Thyroid gland (tissue), 4 donors: ENCODE measurements around the gene EHD4. TPM values are rescaled to one million over a fixed set of nuclear protein-coding genes. Genes with fewer than 3 reads are reported as not detected.

Experiments used
- DNase-seq, 2 donors: peaks; one replicate each; pipeline ENCODE4 v3.0.0-alpha.2; 2019
- H3K27ac ChIP-seq, 3 donors: fragments of 200-600 bp; sonication (generic); 1 replicate in 2 of 3; 2 replicates in 1 of 3; pipeline ENCODE4 v1.5.1; 2016 to 2019; ENCODE audit warnings: mild to moderate bottlenecking in 1 of 3, moderate library complexity in 1 of 3
- H3K27me3 ChIP-seq: fragments of 200-600 bp; sonication (generic); one replicate; pipeline ENCODE4 v1.5.1; 2019
- H3K36me3 ChIP-seq, 2 donors: fragments of 200-600 bp; sonication (generic); one replicate each; pipeline ENCODE4 v1.5.1; 2016 to 2019
- H3K4me1 ChIP-seq, 2 donors: fragments of 200-600 bp; sonication (generic); one replicate each; pipeline ENCODE4 v1.5.1; 2017 to 2019
- H3K4me3 ChIP-seq, 3 donors: fragments of 200-600 bp; sonication (generic); replicated peaks in 1 of 3; 1 replicate in 2 of 3; 2 replicates in 1 of 3; pipeline ENCODE4 v1.5.1; 2016; ENCODE audit warnings: mild to moderate bottlenecking in 1 of 3
- H3K9me3 ChIP-seq: fragments of 200-600 bp; sonication (generic); one replicate; pipeline ENCODE4 v1.5.1; 2017
- CTCF ChIP-seq, 6 experiments: fragments of 200-600 bp in 3 of 6; fragments of 450-650 bp in 3 of 6; sonication (generic) in 3 of 6; IDR thresholded peaks; one replicate each; pipeline ENCODE4 v1.5.1; 2016 to 2019; ENCODE audit warnings: antibody characterized with exemption in 6 of 6, mild to moderate bottlenecking in 2 of 6, inconsistent platforms in 1 of 6, moderate library complexity in 1 of 6
- POLR2A ChIP-seq, 2 donors: fragments of 450-650 bp; IDR thresholded peaks; one replicate each; pipeline ENCODE4 v1.6.1; 2017; ENCODE audit warnings: antibody characterized with exemption in 2 of 2, mild to moderate bottlenecking in 2 of 2, moderate library complexity in 1 of 2
- WGBS, 2 donors: methylation state at CpG; one replicate each; pipeline ENCODE4 v1.1.5; 2017; 5-methylcytosine and 5-hydroxymethylcytosine counted together
- intact Hi-C: fragments of 100-400 bp; cut with DNase I; formaldehyde crosslinking; loops from one replicate; pipeline ENCODE4 v1.15.1; 2023
- total RNA-seq, 4 donors: library from RNA; depleted of rRNA; stranded (reverse); fragments of >200 nt; gene quantifications; one replicate each; pipeline ENCODE4 v1.2.3, GENCODE V29; 2016

EHD4 gene
- total RNA-seq, 4 donors from 2014 or later: 29.7 to 66.7 (median 37.9) TPM

- intact Hi-C loops: no loop called here
- Histone ChIP-seq H3K4me3 (no peak overlapping the region), H3K27ac (no peak overlapping the region), H3K27me3 (no peaks in the 10 kb centered on the region), H3K4me1 (no peaks in the 10 kb centered on the region), H3K9me3 (no peaks in the 10 kb centered on the region), H3K36me3 (no peaks in the 10 kb centered on the region)
- no peak for DNase-seq
- TF ChIP-seq CTCF (IDR thresholded peaks at IDR 0.05): no peak
- TF ChIP-seq POLR2A (IDR thresholded peaks at IDR 0.05): no peak
- 73 to 77% methylated on average over 4 of the region's 4 CpGs for whole genome bisulfite sequencing, 2 donors
These were observed 28.9 kb upstream of the EHD4 start for GRCh38 chr15:42001236-42001635.

DNA sequence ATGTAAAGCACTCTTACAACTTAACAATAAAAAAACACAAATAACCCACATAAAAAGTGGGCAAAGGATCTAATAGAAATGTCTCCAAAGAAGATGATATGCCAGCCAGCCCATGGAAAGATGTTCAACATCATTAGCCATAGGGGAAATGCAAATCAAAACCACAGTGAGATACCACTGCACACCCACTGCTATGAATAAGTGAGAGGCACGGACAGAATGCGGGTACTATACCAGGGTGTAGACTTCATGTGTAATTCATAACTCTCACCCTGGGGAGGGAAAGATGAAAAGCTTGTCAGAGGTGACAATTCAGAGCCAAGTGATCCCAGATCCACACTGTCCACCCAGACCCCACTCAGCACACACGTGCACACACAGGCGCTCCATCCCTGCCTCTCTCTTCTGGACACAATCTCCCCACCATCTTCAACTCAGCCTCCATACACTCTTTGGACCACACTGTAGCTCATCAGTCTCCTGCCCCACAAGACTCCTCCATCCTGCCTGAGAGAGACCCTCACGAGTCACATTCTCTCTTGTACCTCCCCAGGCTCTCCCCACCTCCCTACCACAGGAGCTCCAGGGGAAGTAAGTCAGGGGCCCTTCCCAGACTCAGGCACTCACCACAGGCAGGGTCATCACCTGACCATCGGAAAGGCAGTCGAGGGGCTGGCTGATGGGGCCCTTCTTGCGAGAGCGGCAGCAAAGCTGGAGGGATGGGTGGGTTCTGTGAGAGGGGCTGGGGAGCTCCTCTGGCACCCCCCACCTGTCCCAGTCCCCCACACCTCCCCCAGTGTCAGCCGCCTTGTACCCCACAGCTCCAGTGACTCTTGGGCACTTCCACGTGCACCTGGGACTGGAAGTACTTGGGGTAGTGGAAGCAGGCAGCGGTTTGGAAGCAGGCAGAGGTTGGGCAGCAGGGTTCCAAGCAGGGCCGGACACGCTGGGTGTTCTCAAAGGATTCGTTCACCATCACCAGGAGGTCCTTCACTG is 27.2 kb upstream of the EHD4 start:
- no peak overlapping the region for H3K4me3 ChIP-seq
- TF ChIP-seq POLR2A (IDR thresholded peaks at IDR 0.05) (no peak), CTCF (IDR thresholded peaks at IDR 0.05) (no peak)
- no peaks in the 10 kb centered on the region for H3K36me3 ChIP-seq
- no peak overlapping the region for H3K27ac ChIP-seq
- H3K4me1 ChIP-seq: no peaks in the 10 kb centered on the region
- intact Hi-C loops: loop anchor here (10.0 kb wide), 1 partner anchor 135 kb away; no protein-coding TSS in a partner anchor
- DNase-seq: no peak
- H3K27me3 ChIP-seq: no peaks in the 10 kb centered on the region
- no peaks in the 10 kb centered on the region for H3K9me3 ChIP-seq
- WGBS, 2 donors: 77 to 95% methylated on average over 8 to 14 of the region's 15 CpGs

- intact Hi-C loops: loop anchor here (10.0 kb wide), 1 partner anchor 137 kb away; no protein-coding TSS in a partner anchor
- Histone ChIP-seq H3K36me3 (no peaks in the 10 kb centered on the region), H3K27me3 (no peaks in the 10 kb centered on the region), H3K27ac (no peak overlapping the region), H3K4me3 (no peak overlapping the region), H3K4me1 (no peaks in the 10 kb centered on the region), H3K9me3 (no peaks in the 10 kb centered on the region)
- no peak for DNase-seq
- TF ChIP-seq POLR2A (IDR thresholded peaks at IDR 0.05) (no peak), CTCF (IDR thresholded peaks at IDR 0.05) (no peak)
- WGBS, 2 donors: 41 to 62% methylated on average over 3 of the region's 3 CpGs
These were observed 25.5 kb upstream of the EHD4 start for GRCh38 chr15:41997845-41998244.

DNA sequence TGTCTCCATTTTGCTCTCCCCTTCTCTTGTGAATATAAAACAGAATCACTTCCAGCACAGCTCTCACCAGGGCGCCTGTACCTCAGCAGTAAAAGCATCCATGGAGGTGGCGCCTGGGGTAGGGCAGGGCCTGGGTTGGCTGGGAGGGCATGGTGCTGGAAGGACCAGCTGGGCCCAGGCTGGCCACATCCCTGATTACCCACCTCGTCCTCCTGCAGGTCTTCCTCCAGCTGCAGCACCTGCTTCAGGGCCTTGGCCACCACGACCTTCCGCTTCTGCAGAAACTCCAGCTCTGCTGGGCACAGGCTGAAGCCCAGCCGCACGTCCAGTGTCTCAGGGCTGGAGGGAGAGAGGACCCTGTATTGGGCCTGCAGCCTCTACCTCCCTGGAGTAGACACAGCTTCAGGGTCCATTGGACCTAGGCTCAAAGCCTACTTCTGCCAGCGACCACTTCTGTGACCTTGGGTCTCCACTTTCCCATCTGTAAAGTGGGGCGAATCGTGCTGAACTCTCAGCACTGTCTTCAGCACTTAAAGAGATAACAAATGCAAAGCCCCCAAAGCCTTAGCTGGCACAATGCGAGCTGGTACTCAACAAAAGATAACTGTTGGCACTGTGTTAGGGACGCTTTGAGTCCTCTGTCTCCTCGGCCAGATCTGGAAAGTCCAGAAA is 24.7 kb upstream of the EHD4 start:
- Histone ChIP-seq H3K27me3 (no peaks in the 10 kb centered on the region), H3K36me3 (no peaks in the 10 kb centered on the region), H3K4me3 (no peak overlapping the region), H3K4me1 (no peaks in the 10 kb centered on the region), H3K9me3 (no peaks in the 10 kb centered on the region), H3K27ac (no peak overlapping the region)
- TF ChIP-seq POLR2A (IDR thresholded peaks at IDR 0.05) (no peak), CTCF (IDR thresholded peaks at IDR 0.05) (no peak)
- DNase-seq: no peak
- intact Hi-C loops: loop anchor here (10.0 kb wide), 1 partner anchor 138 kb away; no protein-coding TSS in a partner anchor
- WGBS, 2 donors: 77 to 85% methylated on average over 9 to 13 of the region's 13 CpGs
